K562 (cell line): ENCODE data around the gene DENND1A. TPM values are rescaled to one million over a fixed set of nuclear protein-coding genes. Genes with fewer than 3 reads are reported as not detected.

Experiments
- ATAC-seq: fragments of 200-7000 bp; cut with Tn5 transposase; 3 replicates; pipeline ENCODE4 v1.9.1; 2020; ENCODE audit warnings: moderate library complexity
- BruUV-seq: library from RNA; stranded (reverse); fragments of 400-500 nt; replicated peaks from 2 replicates; lab custom pipeline; 2021; lab: Mats Ljungman, UMichigan
- CTCF ChIA-PET: fragments of 300-600 bp; formaldehyde crosslinking; extraction: SDS; loops from one replicate; lab custom pipeline; 2021; ENCODE audit warnings: low intra/inter-chr PET ratio; lab: Yijun Ruan, JAX
- POLR2A ChIA-PET: fragments of 300-600, 350-650 bp; sonication (Branson Sonifier 250); formaldehyde crosslinking; extraction: SDS; loops from one replicate; lab custom pipeline; 2021; ENCODE audit warnings: antibody characterized with exemption, inconsistent platforms; lab: Yijun Ruan, JAX
- DNase-seq, 4 experiments: peaks; one replicate each; pipeline versions ENCODE4 v3.0.0 to v3.0.0-alpha.2; 2011 to 2018; ENCODE audit warnings: low spot score in 3 of 4, mixed read lengths in 3 of 4; ENCODE audit errors: extremely low read depth in 1 of 4
- FAIRE-seq: peaks from 2 replicates; lab custom pipeline; 2011; peaks lifted over from hg19 to GRCh38; lab: Jason Lieb, UNC
- H2AFZ ChIP-seq: 2 replicates; pipeline ENCODE4 v1.6.0; 2011; ENCODE audit warnings: low read depth, low read length, control low read depth, inconsistent platforms
- H3K27ac ChIP-seq: fragments of 200-600 bp; 3 replicates; pipeline ENCODE4 v1.8.0; 2011; ENCODE audit warnings: low read depth, mild to moderate bottlenecking, control low read depth, inconsistent platforms, low read length, moderate library complexity, mixed read lengths; ENCODE audit errors: extremely low read depth
- H3K27me3 ChIP-seq, 2 experiments: fragments of 300-600 bp in 1 of 2; 2 replicates in 1 of 2; 3 replicates in 1 of 2; pipeline versions ENCODE4 v1.6.0 to v1.8.0; 2011; ENCODE audit warnings: inconsistent platforms in 2 of 2, low read length in 2 of 2, mild to moderate bottlenecking in 1 of 2, mixed read lengths in 1 of 2, moderate library complexity in 1 of 2; ENCODE audit not compliant: control insufficient read depth in 2 of 2, insufficient read depth in 2 of 2
- H3K36me3 ChIP-seq: fragments of 300-600 bp; 3 replicates; pipeline ENCODE4 v1.8.0; 2011; ENCODE audit warnings: mild to moderate bottlenecking, low read length, inconsistent platforms; ENCODE audit not compliant: control insufficient read depth, insufficient read depth
- H3K4me1 ChIP-seq, 2 experiments: fragments of 200-600 bp in 1 of 2; replicated peaks in 1 of 2; 2 replicates in 1 of 2; 3 replicates in 1 of 2; pipeline versions ENCODE4 v1.5.1 to v1.8.0; 2011; ENCODE audit warnings: inconsistent platforms in 2 of 2, low read length in 2 of 2, mild to moderate bottlenecking in 1 of 2, mixed read lengths in 1 of 2, moderate library complexity in 1 of 2; ENCODE audit not compliant: control insufficient read depth in 2 of 2, insufficient read depth in 2 of 2
- H3K4me2 ChIP-seq: 2 replicates; pipeline ENCODE4 v1.6.1; 2011; ENCODE audit warnings: low read length, control low read depth, inconsistent platforms, mixed read lengths; ENCODE audit not compliant: insufficient read depth
- H3K4me3 ChIP-seq: fragments of 200-600 bp; sonication (generic), shearing (Covaris generic); 2 replicates; pipeline ENCODE4 v1.5.1; 2016; ENCODE audit warnings: control low read depth, inconsistent platforms
- H3K79me2 ChIP-seq: fragments of 200-600 bp; 3 replicates; pipeline ENCODE4 v1.8.0; 2011; ENCODE audit warnings: low read length, inconsistent platforms; ENCODE audit not compliant: control insufficient read depth, insufficient read depth
- H3K9ac ChIP-seq, 2 experiments: 2 replicates each; pipeline versions ENCODE4 v1.6.0 to v1.6.1; 2011; ENCODE audit warnings: low read depth in 2 of 2, low read length in 2 of 2, control low read depth in 1 of 2, inconsistent platforms in 1 of 2, mild to moderate bottlenecking in 1 of 2, mixed read lengths in 1 of 2; ENCODE audit not compliant: insufficient read depth in 1 of 2
- H3K9me1 ChIP-seq: one replicate; pipeline ENCODE4 v1.6.0; 2011; ENCODE audit warnings: inconsistent platforms, mild to moderate bottlenecking, low read length, moderate library complexity; ENCODE audit not compliant: control insufficient read depth, insufficient read depth
- H3K9me3 ChIP-seq: replicated peaks from 2 replicates; pipeline ENCODE4 v1.5.1; 2011; ENCODE audit warnings: low read depth, low read length, inconsistent platforms; ENCODE audit not compliant: control insufficient read depth, insufficient read depth
- H4K20me1 ChIP-seq: replicated peaks from 2 replicates; pipeline ENCODE4 v1.6.1; 2011; ENCODE audit warnings: low read length, inconsistent platforms, mixed read lengths; ENCODE audit not compliant: control insufficient read depth, insufficient read depth
- CUX1 ChIP-seq: fragments of 200-800 bp; sonication (Bioruptor generic); IDR thresholded peaks from 2 replicates; pipeline ENCODE4 v1.6.1; 2016; ENCODE audit warnings: missing genetic modification characterization, missing compliant biosample characterization
- MEIS2 ChIP-seq: fragments of 450-650 bp; IDR thresholded peaks from 2 replicates; pipeline ENCODE4 v1.6.1; 2014; ENCODE audit warnings: mild to moderate bottlenecking; ENCODE audit not compliant: partially characterized antibody
- MXI1 ChIP-seq: IDR thresholded peaks from 2 replicates; pipeline ENCODE4 v1.6.1; 2011; ENCODE audit warnings: low read depth, mild to moderate bottlenecking, improper control_type of control experiment, low read length
- NR4A1 ChIP-seq, 2 experiments: fragments of 250-450 bp in 1 of 2; fragments of 450-650 bp in 1 of 2; sonication (Bioruptor Pico) in 1 of 2; IDR thresholded peaks; 2 replicates each; pipeline versions ENCODE4 v1.4.0 to v1.6.1; 2016 to 2020; ENCODE audit warnings: mild to moderate bottlenecking in 2 of 2, missing compliant biosample characterization in 1 of 2, missing genetic modification characterization in 1 of 2, moderate library complexity in 1 of 2
- SUPT5H ChIP-seq: fragments of 450-650 bp; IDR thresholded peaks from 2 replicates; pipeline ENCODE4 v1.6.1; 2016
- USF2 ChIP-seq: sonication (generic); formaldehyde crosslinking; IDR thresholded peaks from 2 replicates; pipeline ENCODE4 v1.5.0; 2020; ENCODE audit warnings: missing genetic modification reagents
- ZNF316 ChIP-seq: fragments of 450-650 bp; IDR thresholded peaks from 2 replicates; pipeline ENCODE4 v1.6.1; 2016
- ZNF609 ChIP-seq: sonication (generic); formaldehyde crosslinking; IDR thresholded peaks from 2 replicates; pipeline ENCODE4 v1.8.1; 2023; ENCODE audit warnings: missing genetic modification reagents, mild to moderate bottlenecking, borderline replicate concordance
- ZNF766 ChIP-seq: fragments of 200-800 bp; sonication (Bioruptor generic); conservative IDR thresholded peaks from 2 replicates; pipeline ENCODE4 v1.6.1; 2016; ENCODE audit warnings: missing genetic modification characterization, missing compliant biosample characterization
- WGBS: fragments of 100-300 bp; shearing (Covaris generic); methylation state at CpG from one replicate; pipeline ENCODE4 v1.1.6; 2016; ENCODE audit warnings: low coverage, mixed read lengths; ENCODE audit not compliant: insufficient coverage; ENCODE audit errors: missing lambda C conversion rate; 5-methylcytosine and 5-hydroxymethylcytosine counted together
- in situ Hi-C: fragments of 300-500 bp; cut with MboI; formaldehyde crosslinking; loops from 4 replicates; pipeline ENCODE4 v1.15.0; 2018; ENCODE audit warnings: inconsistent platforms, mixed read lengths
- intact Hi-C: fragments of 100-400 bp; cut with micrococcal nuclease; formaldehyde crosslinking; loops from 2 replicates; pipeline ENCODE4 v1.14.2; 2022
- polyA plus RNA-seq, 8 experiments: library from polyadenylated mRNA; depleted of rRNA in 4 of 8; stranded (reverse) in 5 of 8; unstranded in 3 of 8; fragments of >200 nt; fragmentation: Nextera tagmentation in 2 of 8; fragmentation: Illumina TruSeq in 1 of 8; extraction: Ambion mirVana in 2 of 8; extraction: Trizol in 1 of 8; gene quantifications; 2 replicates each; pipeline versions ENCODE4 v1.2.1 to v1.2.3, GENCODE V29; 2011 to 2014; ENCODE audit warnings: inconsistent platforms in 1 of 8, missing spikeins in 1 of 8
- total RNA-seq, 7 experiments: library from RNA; depleted of rRNA in 6 of 7; stranded (reverse); fragments of >200 nt in 6 of 7; fragmentation: Illumina TruSeq in 2 of 7; extraction: Trizol in 2 of 7; gene quantifications; 2 replicates each; pipeline versions ENCODE4 v1.2.1 to v1.2.3, GENCODE V29; 2011 to 2021; ENCODE audit warnings: low replicate concordance in 1 of 7

DENND1A gene
- total and polyA plus RNA-seq, 9 of the 15 experiments (the other 6 are each of a cell fraction or from before 2014, with no cell fraction given) = 7.6 to 29.5 (median 15.7) TPM

GRCh38 chr9:123965801-123966686 is 36.1 kb upstream of the DENND1A start:
- Histone ChIP-seq H3K9me1 (no peaks in the 10 kb centered on the region), H3K27ac (no peak overlapping the region), H3K4me3 (no peak overlapping the region), H3K9ac (no peak overlapping the region), H3K4me2 (no peak overlapping the region), H3K36me3 (no peaks in the 10 kb centered on the region), H3K79me2 (no peaks in the 10 kb centered on the region), H3K9me3 (no peaks in the 10 kb centered on the region), H4K20me1 (no peaks in the 10 kb centered on the region), H3K27me3 (peaks cover 28 to 55% of the 10 kb centered on the region in 2 experiments), H2AFZ (no peak overlapping the region), H3K4me1 (no peaks in the 10 kb centered on the region)
- no peak for ATAC-seq
- no peak for FAIRE-seq
- CTCF ChIA-PET = no interaction called here
- intact Hi-C loops (no loop called here), in situ Hi-C loops (no loop called here)
- POLR2A ChIA-PET = no interaction called here
- 1% methylated on average over 8 of the region's 8 CpGs for WGBS
- DNase-seq = no peak
- no TSS peak for BruUV-seq
- TF ChIP-seq USF2 (no peak), MXI1 (no peak), CUX1 (CRISPR knock-in tag) (no peak), ZNF316 (no peak), NR4A1 (CRISPR knock-in tag; IDR thresholded peaks at IDR 0.05) (no peak), NR4A1 (tag; IDR thresholded peaks at IDR 0.05) (no peak), SUPT5H (no peak), MEIS2 (no peak), ZNF609 (no peak), ZNF766 (CRISPR knock-in tag) (no peak)
